NCI-H2029 treated with DMSO at 0.1 percent for 48 hours (cell line): ENCODE data around the gene CHSY1.
"Not testable (repeated sequence)": the region's sequence is repeated elsewhere in the genome, so short reads cannot be mapped to it uniquely, and the experiment has no call there.

Experiments
- DNase-seq: peaks from one replicate; lab custom pipeline; 2025; lab: John Stamatoyannopoulos, UW

The CHSY1 gene

GRCh38 chr15:101244036-101244781 is 7.6 kb downstream of the CHSY1 start:
- DNase-seq = no peak

DNA sequence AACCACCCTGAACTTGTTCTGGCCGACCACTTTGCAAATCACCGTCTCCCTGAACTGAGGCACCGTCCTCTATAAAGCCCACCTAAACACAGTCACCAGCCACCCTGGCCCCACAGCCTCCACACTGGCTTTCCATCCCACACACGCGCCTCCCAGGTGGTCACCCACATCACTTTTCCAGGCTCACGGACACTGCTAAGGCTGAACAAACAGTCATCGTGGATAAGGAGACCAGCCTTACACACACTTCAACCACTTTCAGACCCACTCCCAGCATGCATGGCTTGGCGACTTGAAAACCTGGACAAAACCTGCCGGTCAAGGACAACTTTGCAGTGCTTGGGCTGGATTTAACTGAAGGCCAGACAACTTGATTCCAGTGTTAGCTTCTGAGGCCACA is 8.4 kb downstream of the CHSY1 start:
- no peak for DNase-seq

DNA sequence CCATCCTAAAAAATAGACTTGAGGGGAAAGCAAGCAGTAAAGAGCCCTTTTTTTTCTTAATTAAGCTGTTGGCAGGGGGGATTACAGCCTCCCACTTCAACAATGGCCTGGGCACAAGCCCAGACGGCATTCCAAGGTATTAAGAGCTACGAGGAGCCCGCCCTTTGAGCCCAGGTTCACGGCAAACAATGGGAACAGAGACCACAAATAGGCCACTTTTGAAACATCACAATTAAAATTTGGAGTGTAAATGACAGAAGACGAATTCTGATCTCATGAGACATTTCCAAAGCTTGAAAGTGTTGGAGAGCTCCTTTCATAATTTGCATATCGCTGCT is 8.9 kb downstream of the CHSY1 start:
- no peak for DNase-seq

DNA sequence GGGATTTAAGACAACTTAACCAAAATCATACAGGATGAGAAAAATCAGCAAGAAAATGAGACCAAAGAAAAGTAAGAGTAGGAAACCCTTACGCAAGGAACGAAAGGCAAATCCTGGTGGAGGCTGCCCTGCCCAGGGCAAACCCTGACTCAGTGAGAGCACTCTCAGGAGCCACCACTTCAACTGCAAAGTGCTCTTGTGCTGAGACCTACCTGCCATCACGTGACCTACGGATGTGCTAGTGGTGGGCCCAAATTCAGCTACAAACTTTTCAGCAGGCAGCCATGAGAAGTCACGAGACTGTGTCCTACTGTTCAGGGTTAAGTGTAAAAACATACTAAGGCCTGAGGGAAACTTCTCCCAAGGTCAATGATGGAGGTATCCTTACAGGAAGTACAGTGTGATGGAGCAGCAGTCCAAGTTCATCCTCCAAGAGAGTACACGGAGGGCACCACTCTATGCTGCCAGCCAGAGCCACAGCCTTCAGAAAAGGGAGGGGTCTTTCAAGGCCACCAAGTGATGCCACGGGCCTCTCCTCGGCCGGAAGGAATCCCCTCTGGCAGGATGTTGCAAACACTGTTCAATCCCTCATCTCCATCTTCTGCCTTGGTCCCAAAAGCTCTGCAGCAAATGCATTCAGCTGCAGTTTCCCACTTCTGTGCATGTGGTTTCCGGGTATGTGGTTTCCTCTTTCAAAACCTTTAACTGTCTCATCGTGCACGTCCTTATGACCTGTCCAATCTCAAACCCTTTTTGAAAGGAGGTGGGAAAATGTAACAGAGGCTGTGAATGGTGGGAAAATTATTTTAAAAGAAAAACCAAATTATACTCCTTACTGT is 9.5 kb downstream of the CHSY1 start:
- no peak for DNase-seq

GRCh38 chr15:101240358-101240757 is 11.5 kb downstream of the CHSY1 start:
- no peak for DNase-seq

DNA sequence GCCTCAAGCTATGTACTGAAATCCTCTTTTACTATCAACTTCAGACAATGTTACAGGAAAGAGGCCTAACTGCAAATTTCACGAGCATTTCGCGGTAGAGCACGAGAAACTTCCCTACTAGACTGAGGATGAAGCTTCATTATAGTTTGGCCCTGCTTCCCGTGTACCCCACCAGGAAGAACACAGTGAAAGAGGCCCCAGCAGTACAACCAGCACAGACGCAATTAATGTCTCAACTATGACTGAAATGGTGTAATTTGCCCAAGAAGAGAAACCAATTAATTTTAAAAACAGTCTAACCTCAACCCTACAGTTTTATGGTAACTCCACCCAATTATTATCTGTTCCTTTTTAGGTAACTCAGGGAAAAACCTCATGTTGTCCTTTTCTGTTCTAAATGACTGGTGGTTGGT is 12.1 kb downstream of the CHSY1 start:
- DNase-seq = no peak

DNA sequence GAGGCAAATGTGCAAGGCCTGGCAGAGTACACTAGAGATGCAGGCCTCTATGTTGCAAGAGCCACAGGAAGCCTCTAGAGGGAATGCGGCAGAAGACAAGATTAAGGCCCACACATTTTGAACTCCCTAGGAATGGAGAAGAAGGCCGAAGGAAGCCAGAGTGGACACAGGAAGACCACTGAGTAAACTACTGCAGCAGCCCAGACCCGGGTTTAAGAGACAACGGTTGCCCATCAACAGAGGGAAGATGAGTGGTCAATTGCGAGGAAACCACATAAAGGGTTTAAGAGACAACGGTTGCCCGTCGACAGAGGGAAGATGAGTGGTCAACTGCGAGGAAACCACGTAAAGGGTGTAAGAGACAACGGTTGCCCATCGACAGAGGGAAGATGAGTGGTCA is 14.6 kb downstream of the CHSY1 start:
- DNase-seq = no peak

GRCh38 chr15:101233651-101234280 is 18.1 kb downstream of the CHSY1 start:
- no peak for DNase-seq

GRCh38 chr15:101232677-101233076 is 19.2 kb downstream of the CHSY1 start:
- no peak for DNase-seq

- DNase-seq = no peak
Observed at GRCh38 chr15:101228313-101228712, 23.5 kb downstream of the CHSY1 start.

DNA sequence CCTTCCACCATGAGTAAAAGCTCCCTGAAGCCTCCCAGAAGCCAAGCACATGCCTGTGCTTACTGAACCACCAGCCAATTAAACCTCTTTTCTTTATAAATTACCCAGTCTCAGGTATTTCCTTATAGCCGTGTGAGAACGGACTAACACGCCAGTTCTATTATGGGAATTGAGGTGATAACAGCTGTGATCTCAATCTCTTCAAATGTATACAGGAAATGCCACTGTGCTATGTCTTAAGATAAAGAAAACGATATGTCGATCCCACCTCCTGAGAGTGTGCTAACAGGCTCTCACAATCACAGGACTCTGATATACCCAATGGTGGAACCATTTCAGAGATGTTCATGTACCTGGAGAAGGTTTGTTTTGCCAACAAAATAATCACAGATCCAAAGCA is 26.2 kb downstream of the CHSY1 start:
- no peak for DNase-seq

GRCh38 chr15:101221902-101222301 is 29.9 kb downstream of the CHSY1 start:
- no peak for DNase-seq

DNA sequence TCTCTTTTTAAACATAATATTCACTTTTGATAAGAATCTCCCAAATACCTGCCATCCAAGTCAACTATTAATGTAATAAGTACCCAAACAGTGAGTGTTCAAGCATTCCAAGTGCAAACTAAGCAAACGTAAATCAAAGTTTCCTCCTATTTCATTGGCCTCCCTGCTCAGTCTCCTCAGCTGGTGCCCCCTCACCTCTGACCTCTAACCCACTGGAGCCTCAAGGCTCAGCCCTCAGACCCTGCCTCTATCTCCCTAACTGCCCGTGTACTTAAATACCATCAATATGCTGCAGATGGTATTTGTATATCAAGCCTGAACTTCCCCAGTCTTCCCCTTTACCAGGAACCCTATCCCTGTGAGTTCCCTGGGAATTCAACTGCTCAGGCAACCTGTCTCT is 31.8 kb downstream of the CHSY1 start:
- DNase-seq = no peak

DNA sequence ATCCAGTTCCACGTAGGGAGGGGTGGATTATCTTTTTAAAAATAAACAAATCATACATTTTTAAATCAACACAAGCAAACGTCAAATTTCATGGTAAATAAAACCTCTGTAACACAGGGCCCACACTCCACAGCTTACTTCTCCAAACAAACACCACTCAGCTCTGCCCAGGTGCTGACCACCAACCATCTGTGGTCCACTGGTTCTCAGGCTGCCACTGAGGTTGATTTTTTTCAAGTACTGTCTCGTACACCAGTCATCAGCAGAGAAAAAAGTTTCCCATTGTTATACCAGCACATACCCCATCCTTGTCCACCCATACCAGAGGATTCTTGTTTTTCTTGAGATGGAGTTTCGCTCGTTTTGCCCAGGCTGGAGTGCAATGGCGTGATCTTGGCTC is 32.4 kb downstream of the CHSY1 start:
- no peak for DNase-seq

- DNase-seq = no peak
Observed at GRCh38 chr15:101217446-101217845, 34.4 kb downstream of the CHSY1 start.

DNA sequence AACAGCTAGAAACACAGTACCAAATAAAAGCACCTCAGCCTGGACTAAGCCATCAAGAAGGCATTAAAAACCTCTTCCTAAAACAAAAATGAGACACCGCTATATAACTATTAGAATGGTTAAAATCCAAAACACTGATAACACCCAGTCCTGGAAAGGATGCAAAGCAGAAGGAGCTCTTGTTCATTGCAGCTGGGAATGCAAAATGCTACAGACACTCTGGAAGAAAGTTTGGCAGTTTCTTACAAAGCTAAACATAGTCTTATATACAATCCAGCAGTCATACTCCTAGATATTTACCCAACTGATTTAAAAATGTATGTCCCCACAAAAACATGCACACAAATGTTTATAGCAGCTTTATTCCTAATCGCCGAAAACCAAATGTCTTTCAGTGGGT is 35.7 kb downstream of the CHSY1 start:
- no peak for DNase-seq

GRCh38 chr15:101215681-101216080 is 36.2 kb downstream of the CHSY1 start:
- DNase-seq = no peak

GRCh38 chr15:101214435-101215097 is 37.3 kb downstream of the CHSY1 start:
- not testable (repeated sequence) for DNase-seq

DNA sequence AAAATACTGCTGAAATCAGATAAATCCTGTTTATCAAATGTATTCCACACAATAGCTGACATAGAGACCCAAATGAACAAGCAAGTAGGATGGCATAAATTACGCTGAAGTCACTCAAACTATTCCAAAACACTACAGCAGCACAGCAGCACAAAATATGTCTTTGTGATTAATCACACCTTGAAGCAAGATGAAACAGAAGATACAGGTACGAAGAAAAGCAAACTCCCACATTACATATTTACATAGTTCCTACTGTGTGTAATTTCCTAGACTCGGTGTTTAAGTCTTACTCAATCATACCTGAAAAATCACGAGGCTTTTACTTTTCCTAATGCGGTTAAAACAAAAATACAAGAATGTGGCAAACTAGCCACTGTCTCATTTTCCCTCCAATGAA is 38.3 kb downstream of the CHSY1 start:
- DNase-seq = no peak

GRCh38 chr15:101213147-101213546 is 38.7 kb downstream of the CHSY1 start:
- DNase-seq = no peak

- no peak for DNase-seq
Observed at GRCh38 chr15:101211897-101212296, 40.0 kb downstream of the CHSY1 start.

- DNase-seq = no peak
Observed at GRCh38 chr15:101210466-101210865, 41.4 kb downstream of the CHSY1 start.

DNA sequence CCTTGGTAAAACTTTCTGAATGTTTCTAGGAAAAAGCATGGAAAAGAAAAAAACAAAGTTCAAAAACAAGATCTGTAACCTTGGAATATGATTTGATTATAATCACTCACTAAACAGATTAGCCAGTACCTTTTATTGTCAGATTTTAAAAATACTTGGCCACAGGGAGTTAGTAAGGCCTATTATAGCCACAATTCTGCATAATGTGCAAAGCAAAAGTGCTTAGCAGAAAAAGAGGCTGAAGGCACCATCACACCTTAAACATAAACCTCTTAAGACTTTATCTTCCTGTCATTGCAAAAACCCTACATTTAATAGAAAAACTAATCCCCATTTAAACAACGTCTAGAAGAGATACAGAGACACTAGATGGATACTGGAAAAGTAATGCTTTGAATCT is 41.8 kb downstream of the CHSY1 start:
- no peak for DNase-seq
